SK-N-SH (cell line): ENCODE results near the gene MPV17. TPM values are rescaled to one million over a fixed set of nuclear protein-coding genes. Genes with fewer than 3 reads are reported as not detected.

Source experiments
- CTCF ChIA-PET: fragments of 300-600, 350-600 bp; formaldehyde crosslinking; extraction: SDS; loops from one replicate; lab custom pipeline; 2021; lab: Yijun Ruan, JAX
- POLR2A ChIA-PET: fragments of 350-600 bp; sonication (Branson Sonifier 250); formaldehyde crosslinking; extraction: SDS; loops from one replicate; lab custom pipeline; 2020; ENCODE audit warnings: antibody characterized with exemption, inconsistent platforms; lab: Yijun Ruan, JAX
- DNase-seq: peaks from one replicate; pipeline ENCODE4 v3.0.0; 2012
- H2AFZ ChIP-seq: fragments of 200-600 bp; sonication (generic); 2 replicates; pipeline ENCODE4 v1.8.1; 2016; ENCODE audit warnings: antibody characterized with exemption, mild to moderate bottlenecking, low read depth
- H3F3A ChIP-seq: fragments of 200-600 bp; sonication (generic); replicated peaks from 2 replicates; pipeline ENCODE3; 2016; ENCODE audit warnings: antibody characterized with exemption, mild to moderate bottlenecking; ENCODE audit not compliant: insufficient read depth
- H3K27ac ChIP-seq, 2 experiments: fragments of 200-500 bp in 1 of 2; fragments of 200-600 bp in 1 of 2; sonication (Bioruptor generic) in 1 of 2; sonication (generic), shearing (Covaris generic) in 1 of 2; 2 replicates each; pipeline versions ENCODE4 v1.5.1 to v1.6.1; 2014 to 2016; ENCODE audit warnings: low read depth in 2 of 2, inconsistent platforms in 1 of 2, low read length in 1 of 2, mild to moderate bottlenecking in 1 of 2, mixed read lengths in 1 of 2
- H3K27me3 ChIP-seq: fragments of 200-600 bp; sonication (generic), shearing (Covaris generic); 2 replicates; pipeline ENCODE4 v1.6.1; 2016; ENCODE audit warnings: mixed run types; ENCODE audit not compliant: insufficient read depth
- H3K36me3 ChIP-seq, 2 experiments: fragments of 200-500 bp in 1 of 2; fragments of 200-600 bp in 1 of 2; sonication (Bioruptor generic) in 1 of 2; sonication (generic) in 1 of 2; replicated peaks in 1 of 2; 2 replicates each; pipeline versions ENCODE3 to v1.5.1; 2014 to 2016; ENCODE audit warnings: low read length in 1 of 2, mild to moderate bottlenecking in 1 of 2; ENCODE audit not compliant: insufficient read depth in 2 of 2, control insufficient read depth in 1 of 2
- H3K4me1 ChIP-seq, 2 experiments: fragments of 200-500 bp in 1 of 2; fragments of 200-600 bp in 1 of 2; sonication (Bioruptor generic) in 1 of 2; sonication (generic), shearing (Covaris generic) in 1 of 2; 2 replicates each; pipeline versions ENCODE4 v1.5.1 to v1.6.1; 2014 to 2016; ENCODE audit warnings: low read depth in 1 of 2, low read length in 1 of 2, mixed run types in 1 of 2; ENCODE audit not compliant: insufficient read depth in 2 of 2, control insufficient read depth in 1 of 2
- H3K4me2 ChIP-seq: fragments of 200-600 bp; sonication (generic), shearing (Covaris generic); 2 replicates; pipeline ENCODE4 v1.6.1; 2017; ENCODE audit warnings: mixed run types
- H3K4me3 ChIP-seq, 2 experiments: fragments of 200-500 bp in 1 of 2; fragments of 200-600 bp in 1 of 2; sonication (Bioruptor generic) in 1 of 2; sonication (generic), shearing (Covaris generic) in 1 of 2; 2 replicates each; pipeline versions ENCODE4 v1.5.1 to v1.8.1; 2014 to 2016; ENCODE audit warnings: low read depth in 2 of 2, inconsistent platforms in 1 of 2, low read length in 1 of 2, mild to moderate bottlenecking in 1 of 2, mixed read lengths in 1 of 2, moderate library complexity in 1 of 2
- H3K79me2 ChIP-seq: fragments of 200-600 bp; sonication (generic); 2 replicates; pipeline ENCODE4 v1.8.1; 2017; ENCODE audit warnings: mild to moderate bottlenecking; ENCODE audit not compliant: insufficient read depth
- H3K9ac ChIP-seq: fragments of 200-600 bp; sonication (generic); 2 replicates; pipeline ENCODE4 v1.6.1; 2017; ENCODE audit warnings: mixed run types
- H3K9me2 ChIP-seq: fragments of 200-600 bp; sonication (generic); 2 replicates; pipeline ENCODE4 v1.6.1; 2017; ENCODE audit warnings: mixed run types
- H3K9me3 ChIP-seq: fragments of 200-600 bp; sonication (generic); 2 replicates; pipeline ENCODE4 v1.6.1; 2017; ENCODE audit warnings: mixed run types, mild to moderate bottlenecking, moderate library complexity
- H4K20me1 ChIP-seq: fragments of 200-600 bp; sonication (generic); 2 replicates; pipeline ENCODE4 v1.6.1; 2017; ENCODE audit warnings: mild to moderate bottlenecking, mixed run types; ENCODE audit not compliant: insufficient read depth
- EP300 ChIP-seq, 2 experiments: IDR thresholded peaks; 2 replicates each; pipeline versions ENCODE4 v1.4.0 to v1.6.1; 2012; ENCODE audit warnings: borderline replicate concordance in 1 of 2, low read depth in 1 of 2, low read length in 1 of 2
- EZH2phosphoT487 ChIP-seq: fragments of 200-600 bp; sonication (generic); IDR thresholded peaks from 2 replicates; pipeline ENCODE4 v1.6.1; 2017; ENCODE audit warnings: low read depth, mixed run types, mild to moderate bottlenecking, antibody characterized with exemption, moderate library complexity, borderline replicate concordance
- FOSL2 ChIP-seq: IDR thresholded peaks from 2 replicates; pipeline ENCODE4 v1.4.0; 2012; ENCODE audit warnings: low read depth, mild to moderate bottlenecking, moderate library complexity, borderline replicate concordance
- FOXM1 ChIP-seq: IDR thresholded peaks from 2 replicates; pipeline ENCODE4 v1.4.0; 2012; ENCODE audit warnings: low read depth, mild to moderate bottlenecking
- MAX ChIP-seq: IDR thresholded peaks from 2 replicates; pipeline ENCODE4 v1.4.0; 2012; ENCODE audit warnings: low read depth
- MXI1 ChIP-seq: IDR thresholded peaks from 2 replicates; pipeline ENCODE4 v1.6.1; 2012; ENCODE audit warnings: mild to moderate bottlenecking, low read depth, low read length, improper control_type of control experiment
- NFIC ChIP-seq: IDR thresholded peaks from 2 replicates; pipeline ENCODE4 v1.4.0; 2012; ENCODE audit warnings: borderline replicate concordance
- POLR2AphosphoS5 ChIP-seq: IDR thresholded peaks from 2 replicates; pipeline ENCODE4 v1.6.1; 2012; ENCODE audit warnings: low read depth, low read length
- REST ChIP-seq: IDR thresholded peaks from 2 replicates; pipeline ENCODE4 v1.6.1; 2012; ENCODE audit warnings: mild to moderate bottlenecking, low read depth, low read length, moderate library complexity
- RFX5 ChIP-seq: IDR thresholded peaks from 2 replicates; pipeline ENCODE4 v1.6.1; 2012; ENCODE audit warnings: mild to moderate bottlenecking, improper control_type of control experiment, low read length
- SIN3A ChIP-seq: IDR thresholded peaks from 2 replicates; pipeline ENCODE4 v1.6.1; 2012; ENCODE audit warnings: low read depth, mild to moderate bottlenecking, low read length, moderate library complexity, borderline replicate concordance
- SMC3 ChIP-seq: IDR thresholded peaks from 2 replicates; pipeline ENCODE4 v1.6.1; 2012; ENCODE audit warnings: low read depth, low read length, improper control_type of control experiment
- TCF12 ChIP-seq: IDR thresholded peaks from 2 replicates; pipeline ENCODE4 v1.4.0; 2012
- USF1 ChIP-seq: IDR thresholded peaks from 2 replicates; pipeline ENCODE4 v1.4.0; 2012; ENCODE audit warnings: low read depth, borderline replicate concordance
- YY1 ChIP-seq: IDR thresholded peaks from 2 replicates; pipeline ENCODE4 v1.4.0; 2012; ENCODE audit warnings: low read depth, mild to moderate bottlenecking
- ZBTB33 ChIP-seq: IDR thresholded peaks from 2 replicates; pipeline ENCODE4 v1.4.0; 2012; ENCODE audit warnings: low read depth, borderline replicate concordance
- WGBS: methylation state at CpG from one replicate; pipeline ENCODE4 v1.1.6; 2017; ENCODE audit warnings: low lambda C conversion rate; 5-methylcytosine and 5-hydroxymethylcytosine counted together
- polyA plus RNA-seq, 3 experiments: library from polyadenylated mRNA; depleted of rRNA; stranded (reverse); fragments of >200 nt; gene quantifications; 2 replicates each; pipeline ENCODE4 v1.2.3, GENCODE V29; 2012

The MPV17 gene
- polyA plus RNA-seq, 1 of the 3 experiments (the other 2 are of a cell fraction), result 255 TPM

GRCh38 chr2:27261926-27262298 is 61.0 kb downstream of the MPV17 start:
- H3K9me2 ChIP-seq, result no peaks in the 10 kb centered on the region
- H3K4me3 ChIP-seq, result peak overlapping the region; percentile 48 to 65; a peak in 3 of 4 replicates
- no peak overlapping the region for H3K9ac ChIP-seq
- no peak for DNase-seq
- POLR2A ChIA-PET, result interaction anchor here (0.6 to 0.7 kb wide), 2 partner anchors 109 to 664 kb away, joined by 3 read pairs; no protein-coding TSS in a partner anchor
- CTCF ChIA-PET, result interaction anchor here (0.6 to 14.1 kb wide), 7 partner anchors 9 to 92 kb away, joined by 3 to 392 read pairs (median 17); partner anchors contain the start of gene TRIM54
- H3K27me3 ChIP-seq, result peaks cover 64% of the 10 kb centered on the region
- no peak overlapping the region for H3K27ac ChIP-seq
- no peak overlapping the region; the same call in 1 of the 2 replicates for H3K4me2 ChIP-seq
- H3K4me1 ChIP-seq, result peaks cover 6 to 28% of the 10 kb centered on the region in 2 experiments; a peak in 1 of 4 replicates
- TF ChIP-seq EZH2phosphoT487, result no peak
- no peak for TF ChIP-seq NFIC
- no peak for TF ChIP-seq ZBTB33
- no peak for TF ChIP-seq USF1
- TF ChIP-seq YY1, result no peak
- no peak for TF ChIP-seq MAX
- TF ChIP-seq TCF12, result no peak
- no peak for TF ChIP-seq EP300 (IDR thresholded peaks at IDR 0.05; ENCODE audit: borderline replicate concordance in 1 of 2, low read depth in 1 of 2, low read length in 1 of 2)
- TF ChIP-seq POLR2AphosphoS5, result no peak
- no peak for TF ChIP-seq FOSL2
- no peak for TF ChIP-seq FOXM1
- TF ChIP-seq RFX5, result no peak
- no peak for TF ChIP-seq MXI1
- no peak for TF ChIP-seq SIN3A
- TF ChIP-seq SMC3, result no peak
- no peak for TF ChIP-seq REST
- H4K20me1 ChIP-seq, result no peaks in the 10 kb centered on the region
- no peaks in the 10 kb centered on the region for H3K9me3 ChIP-seq
- no peaks in the 10 kb centered on the region for H3K36me3 ChIP-seq
- WGBS, result 44% methylated on average over 11 of the region's 40 CpGs
- H2AFZ ChIP-seq, result no peak overlapping the region; the same call in 1 of the 2 replicates
- peaks cover 6% of the 10 kb centered on the region for H3F3A ChIP-seq
- H3K79me2 ChIP-seq, result no peaks in the 10 kb centered on the region
